OCI-LY7 (cell line): ENCODE measurements around the gene ACP3. TPM values are rescaled to one million over a fixed set of nuclear protein-coding genes. Genes with fewer than 3 reads are reported as not detected.

ENCODE experiments used
- BruUV-seq: library from RNA; stranded (reverse); fragments of 400-500 nt; replicated peaks from 2 replicates; lab custom pipeline; 2021; lab: Mats Ljungman, UMichigan
- CTCF ChIA-PET: fragments of 300-600 bp; sonication (Branson Sonifier 250); formaldehyde crosslinking; loops from one replicate; lab custom pipeline; 2022; ENCODE audit warnings: antibody characterized with exemption; ENCODE audit not compliant: unreplicated experiment; lab: Charles Lee
- POLR2A ChIA-PET: fragments of 300-600 bp; sonication (Branson Sonifier 250); formaldehyde crosslinking; loops from one replicate; lab custom pipeline; 2022; ENCODE audit warnings: antibody characterized with exemption; lab: Charles Lee
- DNase-seq: peaks from one replicate; pipeline ENCODE4 v3.0.0-alpha.2; 2015; ENCODE audit warnings: low spot score
- H2AFZ ChIP-seq: fragments of 200-600 bp; sonication (generic), shearing (Covaris generic); 2 replicates; pipeline ENCODE4 v1.6.1; 2014; ENCODE audit warnings: mild to moderate bottlenecking, antibody characterized with exemption, low read length, moderate library complexity
- H3K27ac ChIP-seq: fragments of 200-600 bp; sonication (generic); 2 replicates; pipeline ENCODE4 v1.5.1; 2014; ENCODE audit warnings: mixed run types, low read depth, mild to moderate bottlenecking, moderate library complexity, low read length, inconsistent platforms; ENCODE audit not compliant: poor library complexity, severe bottlenecking
- H3K36me3 ChIP-seq: fragments of 200-600 bp; sonication (generic); 2 replicates; pipeline ENCODE4 v1.6.1; 2014; ENCODE audit warnings: mild to moderate bottlenecking, antibody characterized with exemption, low read length, moderate library complexity, mixed read lengths; ENCODE audit not compliant: insufficient read depth
- H3K4me1 ChIP-seq: fragments of 200-600 bp; sonication (generic); 2 replicates; pipeline ENCODE4 v1.5.1; 2014; ENCODE audit warnings: mild to moderate bottlenecking, low read length; ENCODE audit not compliant: insufficient read depth, poor library complexity, severe bottlenecking
- H3K4me2 ChIP-seq: fragments of 200-600 bp; sonication (generic); 2 replicates; pipeline ENCODE4 v1.6.1; 2014; ENCODE audit warnings: mild to moderate bottlenecking, low read length
- H3K4me3 ChIP-seq: fragments of 200-600 bp; sonication (generic); 2 replicates; pipeline ENCODE4 v1.5.1; 2014; ENCODE audit warnings: mild to moderate bottlenecking, low read depth, low read length; ENCODE audit not compliant: poor library complexity, severe bottlenecking
- H3K79me2 ChIP-seq: fragments of 200-600 bp; sonication (generic); 2 replicates; pipeline ENCODE4 v1.6.1; 2016; ENCODE audit warnings: low read depth, mild to moderate bottlenecking, low read length, moderate library complexity, mixed read lengths; ENCODE audit not compliant: insufficient read depth
- H3K9me2 ChIP-seq: fragments of 200-600 bp; sonication (generic); 2 replicates; pipeline ENCODE4 v1.6.1; 2016; ENCODE audit warnings: mild to moderate bottlenecking, low read length, mixed read lengths; ENCODE audit not compliant: insufficient read depth
- H3K9me3 ChIP-seq: fragments of 200-600 bp; sonication (generic); 2 replicates; pipeline ENCODE4 v1.6.1; 2014; ENCODE audit warnings: mild to moderate bottlenecking, mixed run types, low read length, mixed read lengths
- H4K20me1 ChIP-seq: fragments of 200-600 bp; sonication (generic); 2 replicates; pipeline ENCODE4 v1.6.1; 2014; ENCODE audit warnings: mild to moderate bottlenecking, antibody characterized with exemption, low read length, moderate library complexity, mixed read lengths; ENCODE audit not compliant: insufficient read depth
- EZH2phosphoT487 ChIP-seq: fragments of 200-600 bp; sonication (generic); IDR thresholded peaks from 2 replicates; pipeline ENCODE4 v1.6.1; 2018; ENCODE audit warnings: low read depth, borderline replicate concordance, mild to moderate bottlenecking, mixed run types, antibody characterized with exemption, low read length, moderate library complexity, mixed read lengths
- intact Hi-C: fragments of 100-400 bp; cut with micrococcal nuclease; formaldehyde crosslinking; loops from one replicate; pipeline ENCODE4 v1.10.0; 2022; ENCODE audit not compliant: unreplicated experiment
- total RNA-seq, 2 experiments: library from RNA; depleted of rRNA in 1 of 2; stranded (reverse); fragments of >200 nt in 1 of 2; shearing (Covaris generic) in 1 of 2; gene quantifications; 2 replicates each; pipeline ENCODE4 v1.2.3, GENCODE V29; 2014 to 2022
- TF ChIP-seq, protein P1 (sequence below): fragments of 200-600 bp; sonication (generic); conservative IDR thresholded peaks from 2 replicates; pipeline ENCODE4 v1.5.1; 2014; ENCODE audit warnings: mild to moderate bottlenecking, antibody characterized with exemption, low read length, moderate library complexity, mixed read lengths

ACP3 gene
- total RNA-seq, 2 experiments from 2014 or later, result 4.1 to 13.7 TPM

DNA sequence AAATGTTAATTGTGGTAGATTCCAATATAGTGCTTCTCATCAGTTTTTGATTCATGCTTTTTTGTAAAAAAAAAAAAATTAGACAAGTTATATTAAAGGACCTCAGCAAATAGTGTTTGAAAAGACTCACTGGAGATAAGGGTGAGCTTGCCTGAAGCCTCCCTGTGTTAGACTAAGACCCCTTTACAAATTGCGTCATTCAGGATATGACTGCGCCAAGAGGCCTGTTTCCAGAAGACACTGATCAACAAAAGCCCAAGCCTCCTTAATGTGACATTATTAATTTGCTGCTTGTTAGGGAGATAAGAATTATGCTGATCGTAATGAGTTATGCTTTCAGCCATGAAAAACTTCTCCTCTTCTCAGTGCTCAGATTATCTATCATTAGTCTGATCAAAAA, 87.1 kb downstream of the ACP3 start:
- CTCF ChIA-PET, result no interaction called here

DNA sequence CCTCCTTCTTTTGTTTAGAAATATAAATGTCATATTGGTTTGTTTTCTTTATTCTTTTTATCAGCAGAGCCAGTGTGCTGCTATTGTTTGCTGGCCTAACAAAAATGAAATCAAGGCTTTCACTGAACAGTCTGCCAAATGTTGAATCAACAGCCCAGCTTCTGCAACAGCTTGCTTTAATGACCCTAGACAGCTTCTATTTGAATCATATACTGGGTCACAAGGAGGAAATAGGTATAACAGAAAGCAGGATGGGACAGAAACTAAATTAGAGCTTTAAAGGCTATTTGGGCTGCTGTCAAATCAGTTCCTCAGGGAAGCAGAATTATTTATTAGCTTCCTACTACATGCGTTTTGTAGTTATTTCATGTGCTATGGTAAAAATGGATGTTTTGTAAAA, 88.0 kb downstream of the ACP3 start:
- DNase-seq, result no peak
- no peaks in the 10 kb centered on the region for H3K36me3 ChIP-seq
- TF ChIP-seq EZH2phosphoT487, result no peak
- TF ChIP-seq, protein P1, sequence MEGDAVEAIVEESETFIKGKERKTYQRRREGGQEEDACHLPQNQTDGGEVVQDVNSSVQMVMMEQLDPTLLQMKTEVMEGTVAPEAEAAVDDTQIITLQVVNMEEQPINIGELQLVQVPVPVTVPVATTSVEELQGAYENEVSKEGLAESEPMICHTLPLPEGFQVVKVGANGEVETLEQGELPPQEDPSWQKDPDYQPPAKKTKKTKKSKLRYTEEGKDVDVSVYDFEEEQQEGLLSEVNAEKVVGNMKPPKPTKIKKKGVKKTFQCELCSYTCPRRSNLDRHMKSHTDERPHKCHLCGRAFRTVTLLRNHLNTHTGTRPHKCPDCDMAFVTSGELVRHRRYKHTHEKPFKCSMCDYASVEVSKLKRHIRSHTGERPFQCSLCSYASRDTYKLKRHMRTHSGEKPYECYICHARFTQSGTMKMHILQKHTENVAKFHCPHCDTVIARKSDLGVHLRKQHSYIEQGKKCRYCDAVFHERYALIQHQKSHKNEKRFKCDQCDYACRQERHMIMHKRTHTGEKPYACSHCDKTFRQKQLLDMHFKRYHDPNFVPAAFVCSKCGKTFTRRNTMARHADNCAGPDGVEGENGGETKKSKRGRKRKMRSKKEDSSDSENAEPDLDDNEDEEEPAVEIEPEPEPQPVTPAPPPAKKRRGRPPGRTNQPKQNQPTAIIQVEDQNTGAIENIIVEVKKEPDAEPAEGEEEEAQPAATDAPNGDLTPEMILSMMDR, result no peak
- H3K4me1 ChIP-seq, result peaks cover 29% of the 10 kb centered on the region
- H3K27ac ChIP-seq, result no peak overlapping the region
- no peaks in the 10 kb centered on the region for H4K20me1 ChIP-seq
- peak overlapping the region; percentile 56 for H2AFZ ChIP-seq
- intact Hi-C loops, result no loop called here
- H3K4me2 ChIP-seq, result no peak overlapping the region
- H3K4me3 ChIP-seq, result no peak overlapping the region
- BruUV-seq, result no TSS peak
- H3K9me3 ChIP-seq, result no peaks in the 10 kb centered on the region
- ChIA-PET CTCF (no interaction called here), POLR2A (interaction anchor here (1.0 to 2.0 kb wide), 2 partner anchors 12 to 88 kb away, joined by 3 to 12 read pairs; partner anchors contain the start of genes ACP3 and DNAJC13)
- H3K9me2 ChIP-seq, result no peaks in the 10 kb centered on the region
- no peaks in the 10 kb centered on the region for H3K79me2 ChIP-seq

More for the DNA sequence above, 87.1 kb downstream of the ACP3 start:
- Histone ChIP-seq H3K4me1 (peaks cover 27% of the 10 kb centered on the region), H2AFZ (no peak overlapping the region; the same call in 1 of the 2 replicates), H4K20me1 (no peaks in the 10 kb centered on the region), H3K9me2 (no peaks in the 10 kb centered on the region), H3K4me2 (no peak overlapping the region), H3K4me3 (no peak overlapping the region), H3K36me3 (no peaks in the 10 kb centered on the region), H3K9me3 (no peaks in the 10 kb centered on the region), H3K79me2 (no peaks in the 10 kb centered on the region), H3K27ac (no peak overlapping the region)
- POLR2A ChIA-PET, result interaction anchor here (0.6 to 2.0 kb wide), 2 partner anchors 13 to 202 kb away, joined by 3 to 12 read pairs; partner anchors contain the start of gene DNAJC13
- BruUV-seq, result no TSS peak
- intact Hi-C loops, result no loop called here
- TF ChIP-seq, protein P1, result no peak
- TF ChIP-seq EZH2phosphoT487, result no peak
- no peak for DNase-seq

DNA sequence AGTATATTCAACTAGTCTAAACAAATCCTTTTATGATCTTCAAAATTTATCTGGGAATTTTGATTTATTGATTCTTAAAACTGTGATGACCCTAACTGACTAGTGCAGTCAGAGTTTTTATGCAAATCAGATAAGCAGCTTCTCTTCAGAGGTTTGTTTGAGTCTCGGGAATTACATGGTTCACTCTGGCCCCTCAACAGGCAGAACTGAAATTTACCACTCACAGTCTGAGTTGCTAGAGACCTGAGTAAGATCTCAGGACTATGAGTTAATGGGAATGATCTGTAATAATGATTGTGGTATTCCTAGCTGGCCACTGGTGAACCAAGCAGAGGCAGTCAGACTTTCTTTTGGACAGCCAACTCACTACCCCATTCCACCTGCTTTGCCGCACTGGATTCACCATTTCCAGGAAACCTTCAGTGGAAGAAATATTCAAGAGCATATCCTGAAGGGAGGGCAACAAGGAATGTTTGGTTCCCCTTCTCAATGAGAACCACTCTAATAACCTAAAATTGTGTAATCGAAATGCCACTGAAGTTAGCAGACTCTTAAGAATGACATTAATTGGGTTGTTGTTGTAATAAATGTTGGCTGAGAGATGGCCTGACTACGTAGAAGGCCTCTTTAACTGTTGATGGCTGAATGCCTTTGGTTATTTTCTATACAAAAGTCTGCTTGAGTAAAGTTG, 88.5 kb downstream of the ACP3 start:
- BruUV-seq, result no TSS peak
- H3K9me2 ChIP-seq, result no peaks in the 10 kb centered on the region
- no peak for DNase-seq
- H3K27ac ChIP-seq, result no peak overlapping the region
- H3K36me3 ChIP-seq, result no peaks in the 10 kb centered on the region
- H3K4me1 ChIP-seq, result peaks cover 29% of the 10 kb centered on the region
- TF ChIP-seq, protein P1, result no peak
- no peak for TF ChIP-seq EZH2phosphoT487
- no peaks in the 10 kb centered on the region for H3K79me2 ChIP-seq
- CTCF ChIA-PET, result no interaction called here
- H3K9me3 ChIP-seq, result no peaks in the 10 kb centered on the region
- intact Hi-C loops, result no loop called here
- H3K4me2 ChIP-seq, result peak overlapping the region; percentile 38
- no peak overlapping the region for H3K4me3 ChIP-seq
- peak overlapping the region; percentile 56; the same call in 1 of the 2 replicates for H2AFZ ChIP-seq
- H4K20me1 ChIP-seq, result no peaks in the 10 kb centered on the region
- POLR2A ChIA-PET, result interaction anchor here (0.5 to 2.0 kb wide), 9 partner anchors 8 to 269 kb away, joined by 3 to 12 read pairs (median 4); partner anchors contain the start of genes ACP3 and DNAJC13
